HG03060 (cell line): ENCODE measurements around the gene NEUROG3.
"Not testable (repeated sequence)": the region's sequence is repeated elsewhere in the genome, so short reads cannot be mapped to it uniquely, and the experiment has no call there.

Source experiments
- ATAC-seq: cut with Tn5 transposase; IDR thresholded peaks from one replicate; pipeline ENCODE4 v1.9.1; 2021; ENCODE audit warnings: low read depth, moderate number of reproducible peaks; ENCODE audit not compliant: unreplicated experiment

NEUROG3 gene

DNA sequence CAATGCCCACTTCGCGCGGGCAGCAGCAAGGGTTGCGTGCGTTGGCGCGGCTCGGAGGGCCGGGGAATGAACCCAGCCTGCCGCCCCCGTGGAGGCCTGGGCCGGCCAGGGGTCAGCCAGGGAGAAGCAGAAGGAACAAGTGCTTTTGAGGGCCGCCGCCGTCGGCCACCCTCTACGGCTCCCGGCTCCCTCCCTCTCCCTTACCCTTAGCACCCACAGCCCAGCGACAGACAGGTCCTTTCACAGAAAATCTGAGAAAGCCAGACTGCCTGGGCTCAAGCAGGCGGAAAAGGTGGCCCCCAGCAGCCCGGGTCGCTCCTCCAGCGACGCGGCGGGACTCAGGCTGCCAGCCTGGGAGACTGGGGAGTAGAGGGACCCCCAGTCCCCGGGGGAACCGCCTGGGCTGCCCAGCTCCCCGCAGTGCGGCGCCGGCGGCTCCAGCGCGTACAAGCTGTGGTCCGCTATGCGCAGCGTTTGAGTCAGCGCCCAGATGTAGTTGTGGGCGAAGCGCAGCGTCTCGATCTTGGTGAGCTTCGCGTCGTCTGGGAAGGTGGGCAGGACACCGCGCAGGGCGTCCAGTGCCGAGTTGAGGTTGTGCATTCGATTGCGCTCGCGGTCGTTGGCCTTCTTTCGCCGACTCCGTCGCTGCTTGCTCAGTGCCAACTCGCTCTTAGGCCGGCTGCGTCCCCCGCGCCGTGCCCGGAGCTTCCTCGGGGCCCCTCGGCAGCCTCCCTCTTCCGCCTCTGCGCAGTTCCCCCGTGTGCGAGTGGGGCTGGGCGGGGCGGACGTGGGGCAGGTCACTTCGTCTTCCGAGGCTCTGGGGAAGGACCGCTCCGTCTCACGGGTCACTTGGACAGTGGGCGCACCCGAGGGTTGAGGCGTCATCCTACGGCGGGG, 815 bp downstream of the NEUROG3 start:
- ATAC-seq, result no peak

DNA sequence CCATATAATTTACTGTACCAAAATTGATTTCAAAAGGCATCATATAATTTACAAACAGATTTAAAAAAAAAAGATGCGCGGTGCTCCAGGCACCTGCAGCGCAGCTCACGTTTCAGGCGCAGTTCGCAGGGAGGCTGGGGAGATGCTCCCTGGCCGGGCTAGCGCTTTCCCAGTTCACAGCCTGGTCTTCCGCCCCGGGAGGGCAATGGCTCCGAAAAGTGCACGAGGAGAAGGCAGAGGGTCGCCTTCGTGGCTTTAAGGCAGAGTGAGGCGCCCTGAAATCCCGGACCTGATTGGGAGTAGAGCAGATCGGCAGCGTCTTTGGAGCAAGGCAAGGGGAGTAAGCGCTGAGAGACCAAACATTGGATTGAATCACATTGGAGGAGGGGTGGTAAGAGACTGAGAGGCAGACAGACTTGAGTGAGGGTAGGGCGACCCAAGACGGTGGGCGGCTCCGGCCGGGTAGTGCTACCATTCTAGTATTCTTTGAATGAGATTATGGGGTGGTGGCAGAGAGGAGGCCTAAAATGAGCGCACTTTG, 1.5 kb downstream of the NEUROG3 start:
- ATAC-seq, result no peak

DNA sequence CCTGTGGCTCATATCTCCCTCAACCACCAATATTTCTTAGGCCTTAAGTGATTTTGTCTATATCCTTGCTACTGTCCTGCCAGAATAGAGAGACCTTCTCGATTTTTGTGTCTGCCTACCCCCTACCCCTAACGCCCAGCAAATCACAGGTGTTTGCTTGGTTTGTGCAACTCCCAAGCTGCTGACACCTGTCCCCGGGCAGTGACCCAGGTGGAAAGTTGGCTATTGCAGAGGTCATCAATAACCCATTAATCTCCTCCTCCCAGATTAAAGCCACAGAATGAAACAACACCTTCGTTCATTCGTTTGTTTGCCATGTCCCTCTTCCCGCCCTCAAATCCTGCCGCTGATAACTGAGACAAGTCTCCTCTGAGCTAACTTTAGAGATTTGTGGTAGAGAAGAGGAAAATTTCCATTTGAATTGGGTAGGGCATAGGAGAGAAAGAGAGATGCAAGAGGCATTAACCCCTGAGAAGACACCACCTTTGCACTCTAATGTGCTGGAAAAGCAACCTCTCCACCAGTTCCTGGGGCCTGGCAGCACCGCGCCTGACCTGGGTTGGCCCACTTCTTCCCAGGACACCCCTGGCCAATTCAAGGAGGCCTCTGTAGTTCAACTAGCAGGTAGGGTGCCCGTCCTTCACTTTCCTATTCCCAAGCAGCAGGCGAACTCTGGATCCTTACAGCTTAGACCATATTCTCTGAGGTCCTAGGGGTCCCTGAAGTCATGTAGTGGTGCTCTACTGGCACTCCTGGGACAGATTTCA, 3.0 kb downstream of the NEUROG3 start:
- no peak for ATAC-seq

DNA sequence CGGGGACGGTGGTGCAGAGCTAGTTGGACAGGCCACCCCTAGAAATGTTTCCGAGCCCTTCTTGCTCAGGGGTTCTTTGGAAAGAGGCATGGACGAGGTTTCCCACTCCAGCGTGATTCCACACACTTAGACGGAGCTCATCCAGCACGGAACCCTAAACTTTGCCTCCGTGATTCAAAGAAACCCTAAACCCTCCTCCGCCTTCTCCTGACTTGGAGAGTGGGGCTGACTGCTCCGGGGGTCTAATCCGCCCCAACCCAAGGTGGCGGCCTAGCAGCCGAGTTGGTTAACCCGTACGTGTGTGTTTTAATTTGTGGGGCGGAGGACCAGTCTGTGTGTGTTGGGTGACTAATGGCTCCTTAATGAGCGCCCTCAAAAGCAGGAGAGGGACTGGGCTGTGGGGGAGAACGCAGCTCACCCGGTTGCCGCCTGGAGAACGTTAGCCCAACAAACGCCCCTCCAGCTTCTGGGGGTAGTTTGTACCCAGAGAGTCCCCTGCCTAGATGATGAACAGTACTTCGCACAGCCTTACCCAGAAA, 3.8 kb downstream of the NEUROG3 start:
- no peak for ATAC-seq

DNA sequence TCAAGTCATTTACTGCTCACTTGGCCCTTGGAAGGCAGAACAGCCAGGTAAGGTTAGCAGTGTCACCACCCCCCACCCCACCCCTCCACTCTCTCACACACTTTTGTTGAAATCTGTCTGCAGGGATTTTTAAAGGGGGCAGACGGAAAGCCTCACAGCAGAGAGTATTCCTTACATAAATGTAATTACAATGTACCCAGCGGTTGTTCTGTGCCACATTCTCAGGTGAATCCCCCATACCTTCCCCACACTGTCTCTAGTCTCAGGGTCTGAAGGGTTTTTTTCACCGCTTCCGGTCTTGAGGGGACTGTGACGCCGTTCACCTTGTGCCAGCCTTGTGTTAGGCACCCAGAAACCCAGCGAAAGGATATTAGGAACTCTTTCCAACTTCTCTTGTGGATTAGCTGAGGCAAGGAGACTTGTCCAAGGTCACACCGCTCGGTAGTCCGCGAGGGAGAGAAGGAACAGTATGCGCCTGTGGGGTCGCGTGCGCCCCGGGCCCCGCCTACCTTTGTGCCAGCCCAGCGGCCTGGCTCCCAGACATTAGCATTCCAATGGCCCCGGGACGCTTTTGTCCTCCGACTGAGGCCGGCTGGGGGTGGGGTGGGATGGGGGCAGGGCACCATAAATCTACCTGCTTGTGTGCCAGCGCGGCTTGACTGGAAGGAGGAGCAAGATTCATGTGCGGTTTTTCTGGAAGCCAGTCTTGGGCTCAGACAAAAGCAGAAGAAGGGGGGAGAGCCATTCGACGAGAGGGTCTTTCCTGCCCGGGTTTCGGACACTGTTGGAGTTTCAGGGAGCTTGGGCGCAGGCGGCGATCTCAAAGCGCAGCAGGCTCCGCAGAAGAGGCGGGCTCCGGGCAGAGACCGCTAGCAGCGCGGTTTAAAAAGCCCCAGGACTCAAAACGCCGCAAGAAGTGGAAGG, 4.5 kb downstream of the NEUROG3 start:
- no peak for ATAC-seq

DNA sequence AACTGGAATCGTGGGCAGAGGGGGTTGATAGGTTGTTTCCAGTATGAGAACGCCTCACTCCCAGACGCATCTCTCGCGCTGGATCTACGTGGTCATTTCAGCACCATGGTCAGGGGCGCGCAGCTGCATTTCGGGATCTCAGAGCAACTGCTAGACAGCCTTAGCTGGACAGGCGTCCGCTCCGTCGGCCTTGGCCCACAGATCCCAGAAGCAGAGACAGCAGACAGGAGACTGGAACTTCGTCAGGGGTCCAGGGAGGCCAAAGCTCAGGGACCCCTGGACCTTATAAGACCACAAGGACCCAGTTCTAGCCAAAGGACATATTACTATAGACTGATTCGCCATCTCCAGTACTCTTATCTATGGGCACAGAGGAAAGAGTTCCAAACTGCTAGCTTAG, 5.3 kb downstream of the NEUROG3 start:
- ATAC-seq, result no peak

DNA sequence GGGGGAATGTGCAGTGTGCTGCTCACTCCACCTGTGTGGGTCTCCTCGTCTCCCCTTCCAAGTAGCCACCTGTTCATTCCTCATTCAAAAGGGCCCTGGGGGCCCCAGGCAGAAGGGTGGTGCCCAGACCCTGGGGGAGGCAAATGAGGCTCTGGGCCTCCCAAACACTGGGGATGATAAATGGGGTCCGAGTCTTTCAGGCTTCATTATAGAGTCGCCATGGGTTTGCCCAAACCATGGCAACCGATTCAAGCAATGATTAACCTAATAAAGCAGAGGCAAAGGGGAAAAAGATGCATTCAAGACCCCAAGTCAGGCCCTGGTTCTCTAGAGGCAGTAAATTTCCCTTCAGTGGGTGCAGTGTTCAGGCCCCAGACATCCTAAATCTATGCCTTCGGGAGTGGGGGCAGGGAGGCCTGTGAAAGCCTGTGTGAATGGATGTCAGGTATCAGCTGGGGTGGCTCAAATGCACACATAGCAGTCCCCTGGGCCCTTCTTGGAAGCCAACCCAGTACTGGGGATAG, 10.4 kb downstream of the NEUROG3 start:
- ATAC-seq, result no peak

DNA sequence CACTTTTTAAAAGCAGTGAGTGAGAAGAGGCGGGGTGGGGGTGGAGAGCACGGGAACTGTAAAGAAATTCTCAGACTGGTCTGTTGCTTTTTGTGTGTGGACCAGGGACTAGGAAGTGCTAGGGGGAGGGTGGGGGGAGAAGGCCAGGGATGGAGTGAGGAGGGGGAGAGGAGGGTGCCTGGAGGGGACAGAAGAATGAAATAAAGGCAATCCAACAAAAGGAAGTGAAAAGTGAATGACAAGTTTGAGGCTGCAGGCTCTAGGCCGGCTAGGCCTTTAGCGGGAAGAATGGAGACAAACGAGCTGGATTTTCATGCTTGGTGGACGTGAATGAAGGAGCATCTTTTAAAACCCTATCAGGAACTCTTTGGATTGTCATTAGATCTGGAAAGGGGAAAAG, 13.7 kb downstream of the NEUROG3 start:
- no peak for ATAC-seq

DNA sequence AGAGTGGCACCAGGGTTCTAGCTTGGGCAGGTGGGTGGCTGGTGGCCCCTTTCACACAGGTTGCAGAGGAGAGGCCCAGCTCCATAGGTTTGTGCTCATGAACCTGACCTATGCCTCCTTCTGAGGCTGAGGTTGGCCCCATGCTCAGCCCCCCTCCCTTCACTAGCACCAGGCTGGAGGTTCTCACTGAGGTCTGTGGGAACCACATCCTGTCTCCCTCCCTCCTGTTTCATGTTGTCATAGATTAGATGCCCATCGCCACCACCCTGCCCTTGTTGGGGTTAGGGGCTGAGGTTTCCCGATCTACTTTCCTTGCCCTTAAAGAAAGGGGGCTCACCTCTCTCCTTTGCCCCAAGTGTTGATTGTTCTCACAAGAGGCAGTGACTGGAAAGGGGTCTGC, 14.7 kb downstream of the NEUROG3 start:
- ATAC-seq, result no peak

DNA sequence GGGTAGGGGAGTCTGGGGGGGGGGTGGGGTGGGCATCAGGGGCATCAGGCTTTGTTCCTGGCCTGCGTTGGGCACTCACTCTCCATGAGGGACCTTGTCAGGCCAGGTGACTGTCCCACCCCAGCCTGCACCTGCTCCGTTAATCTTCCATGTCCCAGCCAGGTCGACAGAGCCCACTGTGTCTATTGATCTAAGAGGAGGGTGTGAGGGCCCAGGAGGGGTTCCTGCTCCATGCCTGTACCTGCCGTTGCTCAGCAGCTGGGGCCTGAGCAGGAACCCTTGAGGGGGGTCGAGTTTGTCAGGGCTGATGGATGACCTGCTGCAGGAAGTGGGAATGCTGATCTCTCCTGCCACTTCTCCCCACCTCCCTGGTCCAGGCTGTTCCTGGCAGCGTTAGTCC, 18.6 kb downstream of the NEUROG3 start:
- no peak for ATAC-seq

DNA sequence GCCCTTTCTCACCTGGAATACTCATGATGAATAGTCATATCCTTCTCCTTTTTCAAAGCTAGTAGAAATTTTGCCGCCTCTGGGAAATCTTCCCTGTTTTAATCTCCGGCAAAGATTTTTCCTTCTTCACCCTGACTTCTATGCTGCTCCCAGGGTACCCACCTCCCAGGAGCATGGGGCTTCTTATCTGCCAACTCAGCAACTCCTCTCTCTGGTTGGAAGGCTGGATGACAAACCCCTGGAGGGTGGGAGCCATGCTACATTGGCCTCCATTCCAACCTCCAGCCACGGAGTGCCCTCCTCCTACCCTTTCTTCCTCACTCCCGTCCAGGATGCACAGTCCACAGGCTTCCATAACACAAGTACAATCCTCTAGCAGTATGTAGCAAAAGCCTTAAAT, 19.9 kb downstream of the NEUROG3 start:
- ATAC-seq, result no peak

DNA sequence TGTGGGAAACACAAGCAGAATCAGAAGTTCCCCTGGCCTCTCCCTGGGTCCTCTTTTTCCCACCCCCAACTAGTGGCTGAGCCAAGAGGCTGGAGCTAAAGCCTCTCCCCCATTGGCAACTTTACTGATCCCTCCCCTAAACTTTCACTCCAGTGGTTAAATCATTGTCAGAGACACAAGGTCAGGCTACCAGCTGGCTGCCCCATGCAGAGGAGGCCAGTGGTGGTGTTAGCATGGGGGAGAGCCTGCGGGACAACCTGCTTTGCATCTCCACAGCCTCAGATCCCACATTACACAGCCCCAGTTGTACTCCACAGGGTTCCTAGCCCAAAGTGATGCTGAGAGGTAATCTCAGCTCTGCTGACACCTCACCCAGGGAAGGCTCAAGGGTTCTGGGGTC, 21.0 kb downstream of the NEUROG3 start:
- no peak for ATAC-seq

DNA sequence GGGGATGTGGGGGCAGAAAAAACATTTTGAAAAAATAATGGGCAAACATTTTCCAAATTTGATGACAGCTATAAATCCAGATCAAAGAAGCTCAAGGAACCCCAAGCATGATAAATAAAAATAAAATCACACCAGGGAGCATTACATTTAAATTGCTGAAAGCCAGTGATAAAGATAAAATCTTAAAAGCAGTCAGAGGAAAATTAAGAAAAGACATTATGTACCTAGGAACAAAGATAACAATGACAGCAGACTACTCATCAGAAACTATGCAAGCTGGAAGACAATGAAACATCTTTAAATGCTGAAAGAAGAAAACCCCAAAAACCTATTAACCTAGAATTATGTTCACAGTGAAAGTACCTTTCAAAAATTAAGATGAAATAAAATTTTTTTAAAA, 23.3 kb downstream of the NEUROG3 start:
- ATAC-seq, result no peak

DNA sequence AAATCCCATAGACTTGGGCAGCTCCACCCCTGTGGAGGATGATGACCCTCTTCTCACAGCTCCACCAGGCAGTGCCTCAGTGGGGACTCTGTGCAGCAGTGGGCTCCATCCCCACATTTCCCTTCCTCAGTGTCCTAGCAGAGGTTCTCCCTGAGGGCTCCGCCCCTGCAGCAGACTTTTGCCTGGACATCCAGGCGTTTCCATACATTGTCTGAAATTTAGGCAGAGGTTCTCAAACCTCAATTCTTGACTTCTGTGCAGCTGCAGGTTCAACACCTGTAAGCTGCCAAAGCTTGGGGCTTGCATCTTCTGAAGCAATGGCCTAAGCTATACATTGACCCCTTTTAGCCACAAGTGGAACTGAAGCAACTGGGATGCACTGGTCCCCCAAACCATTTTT, 31.8 kb downstream of the NEUROG3 start:
- ATAC-seq, result no peak

DNA sequence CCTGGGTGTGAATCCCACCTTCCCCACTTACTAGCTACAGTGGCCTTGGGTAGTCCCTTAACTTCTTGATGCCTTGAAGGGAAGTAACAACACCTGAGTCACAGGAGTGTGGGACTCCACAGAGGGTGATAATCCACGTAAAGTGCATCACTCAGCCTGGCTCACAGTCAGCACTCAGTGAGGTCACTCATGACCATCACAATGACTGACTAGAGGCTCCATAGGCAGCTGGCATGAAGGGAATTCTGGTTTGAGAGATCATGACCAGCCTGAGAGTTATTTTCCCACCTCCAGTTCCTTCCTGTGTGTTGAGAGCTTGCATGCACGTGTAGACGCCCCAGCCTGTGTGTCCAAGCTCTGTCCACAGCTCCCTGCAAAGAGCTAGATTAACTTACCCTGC, 34.8 kb downstream of the NEUROG3 start:
- ATAC-seq, result no peak

DNA sequence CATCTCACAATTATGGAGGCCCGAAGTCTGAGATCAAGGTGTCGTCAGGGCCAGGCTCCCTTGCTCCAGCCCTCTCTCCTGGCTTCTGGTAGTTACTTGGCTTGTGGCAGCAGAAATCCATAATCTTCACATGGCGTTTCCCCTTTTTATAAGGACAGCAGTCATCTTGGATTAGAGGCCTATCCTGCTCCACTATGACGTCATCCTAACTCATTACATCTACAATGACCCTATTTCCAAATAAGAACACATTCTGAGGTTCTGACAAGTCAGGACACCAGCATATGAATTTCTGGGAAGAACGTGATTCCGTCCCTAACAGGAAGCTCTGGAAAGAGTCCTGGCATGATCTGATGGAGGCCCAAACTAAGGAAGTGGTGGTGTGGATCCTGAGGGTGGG, 35.8 kb downstream of the NEUROG3 start:
- no peak for ATAC-seq

DNA sequence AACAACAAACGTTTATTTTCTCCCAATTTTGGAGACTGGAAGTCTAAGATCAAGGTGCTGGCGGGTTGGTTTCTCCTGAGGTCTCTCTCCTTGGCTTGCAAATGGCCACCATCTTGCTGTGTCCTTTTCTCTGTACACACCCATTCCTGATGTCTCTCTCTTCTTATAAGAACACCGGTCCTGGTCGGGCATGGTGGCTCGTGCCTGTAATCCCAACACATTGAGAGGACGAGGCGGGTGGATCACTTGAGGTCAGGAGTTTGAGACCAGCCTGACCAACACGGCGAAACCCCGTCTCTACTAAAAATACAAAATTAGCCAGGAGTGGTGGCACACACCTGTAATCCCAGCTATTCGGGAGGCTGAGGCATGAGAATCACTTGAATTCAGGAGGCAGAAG, 36.7 kb downstream of the NEUROG3 start:
- ATAC-seq, result not testable (repeated sequence)

DNA sequence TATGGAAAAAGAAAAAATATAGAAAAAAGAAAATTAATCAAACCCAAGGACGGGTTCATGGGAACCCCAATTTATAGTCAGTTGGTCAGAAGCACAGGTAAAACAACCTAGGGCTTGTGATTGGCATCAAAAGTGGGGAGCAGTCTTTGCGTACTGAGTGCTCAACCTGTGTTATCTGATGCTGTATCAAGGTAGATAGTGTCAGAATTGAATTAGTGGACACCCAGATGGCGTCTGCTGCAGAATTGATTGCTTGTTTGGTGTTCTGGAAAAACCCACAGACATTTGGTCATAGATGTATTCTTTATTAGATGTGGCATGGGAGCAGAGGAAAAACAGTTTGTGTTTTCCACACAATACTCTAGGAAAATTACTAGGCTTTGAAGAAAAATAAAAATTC, 39.6 kb downstream of the NEUROG3 start:
- ATAC-seq, result no peak

DNA sequence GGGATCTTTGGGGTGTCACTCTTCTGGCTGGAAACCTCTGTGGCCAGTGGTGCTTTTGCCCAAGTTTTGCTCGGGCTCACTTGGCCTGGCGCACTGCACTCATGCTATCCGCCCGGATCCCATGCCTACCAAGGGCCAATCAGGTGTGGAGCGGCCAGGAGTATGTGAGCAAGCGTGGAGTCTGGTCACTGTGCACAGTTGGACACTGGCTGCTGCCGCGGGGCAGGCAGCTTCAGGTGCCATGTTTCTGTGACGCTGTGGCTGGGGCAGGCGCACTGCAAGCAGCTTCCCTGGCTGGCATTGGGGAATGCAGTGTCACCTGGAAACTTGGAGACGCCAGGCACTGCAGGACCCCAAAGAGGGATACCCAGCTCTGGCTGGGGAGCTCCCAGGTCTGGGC, 45.3 kb downstream of the NEUROG3 start:
- no peak for ATAC-seq
